ENCODE results near the gene DCAF8. TPM values are rescaled to one million over a fixed set of nuclear protein-coding genes. Genes with fewer than 3 reads are reported as not detected.

Gene DCAF8
- total RNA-seq, 4 donors from 2014 or later: 126 to 186 (median 172) TPM

- H3K9me3 ChIP-seq: no peaks in the 10 kb centered on the region
- no peaks in the 10 kb centered on the region for H3K4me1 ChIP-seq
- no peak overlapping the region for H3K4me3 ChIP-seq
- no peak overlapping the region for H3K27ac ChIP-seq
- no peaks in the 10 kb centered on the region for H3K27me3 ChIP-seq
- 89 to 94% methylated on average over 4 of the region's 4 CpGs for WGBS, 2 donors
- TF ChIP-seq CTCF (IDR thresholded peaks at IDR 0.05): no peak
- no peak for TF ChIP-seq EP300 (IDR thresholded peaks at IDR 0.05)
- no peak for TF ChIP-seq POLR2A (IDR thresholded peaks at IDR 0.05)
- H3K36me3 ChIP-seq: no peaks in the 10 kb centered on the region
- DNase-seq (ENCODE audit: low spot score in 2 of 2): no peak
These were observed 83.0 kb downstream of the DCAF8 start for GRCh38 chr1:160179336-160179735.

- Histone ChIP-seq H3K36me3 (no peaks in the 10 kb centered on the region), H3K27ac (no peak overlapping the region), H3K4me3 (no peak overlapping the region), H3K9me3 (no peaks in the 10 kb centered on the region), H3K4me1 (no peaks in the 10 kb centered on the region), H3K27me3 (no peaks in the 10 kb centered on the region)
- DNase-seq (ENCODE audit: low spot score in 2 of 2): no peak
- TF ChIP-seq POLR2A (IDR thresholded peaks at IDR 0.05): no peak
- no peak for TF ChIP-seq EP300 (IDR thresholded peaks at IDR 0.05)
- no peak for TF ChIP-seq CTCF (IDR thresholded peaks at IDR 0.05)
- 90 to 95% methylated on average over 2 of the region's 2 CpGs for WGBS, 2 donors
These were observed 83.6 kb downstream of the DCAF8 start for GRCh38 chr1:160178731-160179130.

GRCh38 chr1:160177667-160178066, 84.7 kb downstream of the DCAF8 start:
- Histone ChIP-seq H3K36me3 (no peaks in the 10 kb centered on the region), H3K27ac (no peak overlapping the region), H3K9me3 (no peaks in the 10 kb centered on the region), H3K4me1 (no peaks in the 10 kb centered on the region), H3K4me3 (no peak overlapping the region), H3K27me3 (no peaks in the 10 kb centered on the region)
- TF ChIP-seq EP300 (IDR thresholded peaks at IDR 0.05) (no peak), CTCF (IDR thresholded peaks at IDR 0.05) (no peak)
- DNase-seq (ENCODE audit: low spot score in 2 of 2): no peak
- 86 to 96% methylated on average over 1 of the region's 1 CpG for WGBS, 2 donors

GRCh38 chr1:160177231-160177630, 85.1 kb downstream of the DCAF8 start:
- no peaks in the 10 kb centered on the region for H3K36me3 ChIP-seq
- no peak overlapping the region for H3K27ac ChIP-seq
- WGBS, 2 donors: 93 to 100% methylated on average over 2 of the region's 2 CpGs
- no peak for TF ChIP-seq POLR2A (IDR thresholded peaks at IDR 0.05)
- no peak for TF ChIP-seq CTCF (IDR thresholded peaks at IDR 0.05)
- no peaks in the 10 kb centered on the region for H3K27me3 ChIP-seq
- H3K4me1 ChIP-seq: no peaks in the 10 kb centered on the region
- H3K9me3 ChIP-seq: no peaks in the 10 kb centered on the region
- DNase-seq (ENCODE audit: low spot score in 2 of 2): no peak
- H3K4me3 ChIP-seq: no peak overlapping the region

GRCh38 chr1:160171980-160172379, 90.4 kb downstream of the DCAF8 start:
- Histone ChIP-seq H3K4me3 (no peak overlapping the region), H3K27me3 (no peaks in the 10 kb centered on the region), H3K27ac (no peak overlapping the region), H3K9me3 (no peaks in the 10 kb centered on the region), H3K36me3 (no peaks in the 10 kb centered on the region), H3K4me1 (peaks cover 0 to 6% (median 0%) of the 10 kb centered on the region in 4 donors)
- WGBS, 2 donors: 59 to 64% methylated on average over 9 of the region's 9 CpGs
- TF ChIP-seq CTCF (IDR thresholded peaks at IDR 0.05): no peak
- TF ChIP-seq POLR2A (IDR thresholded peaks at IDR 0.05): no peak
- no peak for TF ChIP-seq EP300 (IDR thresholded peaks at IDR 0.05)
- DNase-seq (ENCODE audit: low spot score in 2 of 2): no peak
